K562 (cell line): ENCODE measurements around the gene CRACR2B. TPM values are rescaled to one million over a fixed set of nuclear protein-coding genes. Genes with fewer than 3 reads are reported as not detected.

Experiments used
- ARHGAP35 ChIP-seq: fragments of 450-650 bp; IDR thresholded peaks from 2 replicates; pipeline ENCODE4 v1.6.1; 2018; ENCODE audit not compliant: partially characterized antibody
- CC2D1A ChIP-seq: fragments of 450-650 bp; IDR thresholded peaks from 2 replicates; pipeline ENCODE4 v1.6.1; 2017; ENCODE audit warnings: mild to moderate bottlenecking
- CTCFL ChIP-seq: IDR thresholded peaks from 2 replicates; pipeline ENCODE4 v1.6.1; 2011; ENCODE audit warnings: borderline replicate concordance, low read depth, mild to moderate bottlenecking, moderate library complexity, low read length; ENCODE audit not compliant: insufficient read depth, poor library complexity, severe bottlenecking
- ETS1 ChIP-seq: conservative IDR thresholded peaks from 2 replicates; pipeline ENCODE4 v1.6.1; 2011; ENCODE audit warnings: low read depth, mild to moderate bottlenecking, low read length; ENCODE audit not compliant: control insufficient read depth
- JUN ChIP-seq, 2 experiments: sonication (generic) in 1 of 2; formaldehyde crosslinking in 1 of 2; IDR thresholded peaks; 2 replicates each; pipeline versions ENCODE4 v1.6.1 to v1.8.0; 2012 to 2022; ENCODE audit warnings: borderline replicate concordance in 2 of 2, mild to moderate bottlenecking in 2 of 2, improper control_type of control experiment in 1 of 2, low read depth in 1 of 2, low read length in 1 of 2, missing genetic modification reagents in 1 of 2
- JUND ChIP-seq, 2 experiments: IDR thresholded peaks; 2 replicates in 1 of 2; 3 replicates in 1 of 2; pipeline ENCODE4 v1.6.1; 2011; ENCODE audit warnings: borderline replicate concordance in 2 of 2, low read depth in 2 of 2, low read length in 2 of 2, improper control_type of control experiment in 1 of 2, missing biosample characterization in 1 of 2, missing genetic modification characterization in 1 of 2, missing genetic modification reagents in 1 of 2
- KLF16 ChIP-seq: IDR thresholded peaks from 2 replicates; pipeline ENCODE4 v1.6.1; 2016; ENCODE audit warnings: antibody characterized with exemption
- MAX ChIP-seq: sonication (generic); formaldehyde crosslinking; IDR thresholded peaks from 2 replicates; pipeline ENCODE4 v1.9.0; 2022; ENCODE audit warnings: mild to moderate bottlenecking, missing genetic modification reagents
- PML ChIP-seq: IDR thresholded peaks from 2 replicates; pipeline ENCODE4 v1.6.1; 2012; ENCODE audit warnings: low read length, inconsistent platforms
- SMAD2 ChIP-seq: fragments of 150-350 bp; IDR thresholded peaks from 2 replicates; pipeline ENCODE4 v1.6.1; 2014; ENCODE audit warnings: low read depth, mild to moderate bottlenecking, low read length
- SPI1 ChIP-seq: IDR thresholded peaks from 2 replicates; pipeline ENCODE4 v1.6.1; 2011; ENCODE audit warnings: low read depth, low read length, control low read depth, borderline replicate concordance
- USF2 ChIP-seq: sonication (generic); formaldehyde crosslinking; IDR thresholded peaks from 2 replicates; pipeline ENCODE4 v1.5.0; 2020; ENCODE audit warnings: missing genetic modification reagents
- ZFP1 ChIP-seq: fragments of 450-650 bp; formaldehyde crosslinking; IDR thresholded peaks from 2 replicates; pipeline ENCODE4 v1.4.0; 2020; ENCODE audit warnings: mild to moderate bottlenecking, mixed read lengths
- ZNF24 ChIP-seq: fragments of 450-650 bp; IDR thresholded peaks from 2 replicates; pipeline ENCODE4 v1.6.1; 2016
- ZNF609 ChIP-seq: sonication (generic); formaldehyde crosslinking; IDR thresholded peaks from 2 replicates; pipeline ENCODE4 v1.8.1; 2023; ENCODE audit warnings: missing genetic modification reagents, mild to moderate bottlenecking, borderline replicate concordance
- polyA plus RNA-seq, 8 experiments: library from polyadenylated mRNA; depleted of rRNA in 4 of 8; stranded (reverse) in 5 of 8; unstranded in 3 of 8; fragments of >200 nt; fragmentation: Nextera tagmentation in 2 of 8; fragmentation: Illumina TruSeq in 1 of 8; extraction: Ambion mirVana in 2 of 8; extraction: Trizol in 1 of 8; gene quantifications; 2 replicates each; pipeline versions ENCODE4 v1.2.1 to v1.2.3, GENCODE V29; 2011 to 2014; ENCODE audit warnings: inconsistent platforms in 1 of 8, missing spikeins in 1 of 8
- total RNA-seq, 7 experiments: library from RNA; depleted of rRNA in 6 of 7; stranded (reverse); fragments of >200 nt in 6 of 7; fragmentation: Illumina TruSeq in 2 of 7; extraction: Trizol in 2 of 7; gene quantifications; 2 replicates each; pipeline versions ENCODE4 v1.2.1 to v1.2.3, GENCODE V29; 2011 to 2021; ENCODE audit warnings: low replicate concordance in 1 of 7

The CRACR2B gene
- total and polyA plus RNA-seq, 9 of the 15 experiments (the other 6 are each of a cell fraction or from before 2014, with no cell fraction given) = 0.10 to 51.0 (median 6.0) TPM

GRCh38 chr11:818396-819128, 9.2 kb upstream of the CRACR2B start, which contains the start of gene PNPLA2 (continued):
- TF ChIP-seq ZNF609 (CRISPR knock-in tag) = no peak
- 0 out of 2 replicates have a peak, but pooled peaks have one; percentile 25 for TF ChIP-seq MAX (CRISPR knock-in tag)
- TF ChIP-seq SMAD2 = no peak
- no peak for TF ChIP-seq SPI1
- no peak for TF ChIP-seq ETS1
- TF ChIP-seq ZNF24 = no peak
- no peak; the same call in 1 of the 2 replicates for TF ChIP-seq JUN (IDR thresholded peaks at IDR 0.05; ENCODE audit: borderline replicate concordance, low read depth, low read length)
- peak; percentile 78; the same call in 1 of the 2 replicates for TF ChIP-seq JUN (CRISPR knock-in tag; IDR thresholded peaks at IDR 0.05; ENCODE audit: borderline replicate concordance)
- TF ChIP-seq USF2 (CRISPR knock-in tag) = no peak
- TF ChIP-seq ZFP1 = no peak
- peak; percentile 50; the same call in 1 of the 2 replicates for TF ChIP-seq JUND (IDR thresholded peaks at IDR 0.05; ENCODE audit: borderline replicate concordance, low read depth, low read length)
- TF ChIP-seq JUND (tag; IDR thresholded peaks at IDR 0.05; ENCODE audit: borderline replicate concordance, low read depth, low read length) = peak; percentile 16; the same call in 1 of the 3 replicates
- no peak for TF ChIP-seq CTCFL
- TF ChIP-seq KLF16 = no peak
- TF ChIP-seq CC2D1A = no peak
- TF ChIP-seq PML = no peak
- no peak for TF ChIP-seq ARHGAP35
